Liver (tissue), 9 donors: ENCODE results near the gene FGD5. TPM values are rescaled to one million over a fixed set of nuclear protein-coding genes. Genes with fewer than 3 reads are reported as not detected.

Source experiments
- DNase-seq: peaks from one replicate; pipeline ENCODE4 v3.0.0-alpha.2; 2017; ENCODE audit warnings: low spot score
- H3K27ac ChIP-seq, 2 donors: one replicate each; pipeline ENCODE4 v1.7.0; 2013; ENCODE audit warnings: inconsistent platforms in 2 of 2, low read length in 2 of 2, control low read depth in 1 of 2, low read depth in 1 of 2, mild to moderate bottlenecking in 1 of 2
- H3K27me3 ChIP-seq, 4 donors: one replicate each; pipeline versions ENCODE4 v1.6.1 to v1.7.0; 2013; ENCODE audit warnings: low read length in 3 of 4, inconsistent platforms in 1 of 4, mild to moderate bottlenecking in 1 of 4, moderate library complexity in 1 of 4; ENCODE audit not compliant: control insufficient read depth in 4 of 4, insufficient read depth in 4 of 4
- H3K36me3 ChIP-seq, 4 donors: one replicate each; pipeline versions ENCODE4 v1.6.1 to v1.7.0; 2013; ENCODE audit warnings: low read length in 3 of 4, mild to moderate bottlenecking in 3 of 4, low read depth in 1 of 4, moderate library complexity in 1 of 4; ENCODE audit not compliant: control insufficient read depth in 4 of 4, insufficient read depth in 3 of 4
- H3K4me1 ChIP-seq, 4 donors: one replicate each; pipeline versions ENCODE4 v1.6.1 to v1.7.0; 2013; ENCODE audit warnings: low read length in 3 of 4, mild to moderate bottlenecking in 3 of 4, moderate library complexity in 1 of 4; ENCODE audit not compliant: control insufficient read depth in 4 of 4, insufficient read depth in 4 of 4
- H3K4me3 ChIP-seq, 3 donors: one replicate each; pipeline versions ENCODE4 v1.6.1 to v1.7.0; 2013; ENCODE audit warnings: low read length in 3 of 3, control low read depth in 1 of 3, low read depth in 1 of 3, mild to moderate bottlenecking in 1 of 3
- H3K9ac ChIP-seq, 2 donors: one replicate each; pipeline ENCODE4 v1.7.0; 2013; ENCODE audit warnings: low read length in 2 of 2, mild to moderate bottlenecking in 2 of 2, moderate library complexity in 2 of 2, control low read depth in 1 of 2, low read depth in 1 of 2
- H3K9me3 ChIP-seq, 4 donors: one replicate each; pipeline versions ENCODE4 v1.6.1 to v1.7.0; 2013; ENCODE audit warnings: low read length in 3 of 4; ENCODE audit not compliant: control insufficient read depth in 4 of 4
- ATF3 ChIP-seq: IDR thresholded peaks from 2 replicates; pipeline ENCODE4 v1.6.1; 2016; ENCODE audit warnings: antibody characterized with exemption
- CTCF ChIP-seq: fragments of 150-350 bp; IDR thresholded peaks from 2 replicates; pipeline ENCODE4 v1.5.1; 2017; ENCODE audit warnings: improper control_type of control experiment, low read depth, low read length; ENCODE audit not compliant: missing input control
- EGR1 ChIP-seq, 2 donors: IDR thresholded peaks; 2 replicates each; pipeline ENCODE4 v1.6.1; 2016 to 2018; ENCODE audit warnings: antibody characterized with exemption in 2 of 2, low read depth in 2 of 2
- FOXA2 ChIP-seq: IDR thresholded peaks from 2 replicates; pipeline ENCODE4 v1.6.1; 2016; ENCODE audit warnings: antibody characterized with exemption
- GABPA ChIP-seq, 2 donors: IDR thresholded peaks in 1 of 2; conservative IDR thresholded peaks in 1 of 2; 2 replicates each; pipeline ENCODE4 v1.6.1; 2016; ENCODE audit warnings: antibody characterized with exemption in 2 of 2, mild to moderate bottlenecking in 1 of 2, moderate library complexity in 1 of 2
- HNF4A ChIP-seq, 2 donors: conservative IDR thresholded peaks; 2 replicates each; pipeline ENCODE4 v1.6.1; 2016; ENCODE audit warnings: antibody characterized with exemption in 2 of 2, mild to moderate bottlenecking in 2 of 2
- HNF4G ChIP-seq: IDR thresholded peaks from 2 replicates; pipeline ENCODE4 v1.6.1; 2016; ENCODE audit warnings: antibody characterized with exemption
- NR2F2 ChIP-seq: IDR thresholded peaks from 2 replicates; pipeline ENCODE4 v1.6.1; 2016; ENCODE audit warnings: antibody characterized with exemption
- RAD21 ChIP-seq, 2 donors: IDR thresholded peaks; 2 replicates each; pipeline ENCODE4 v1.6.1; 2016; ENCODE audit warnings: antibody characterized with exemption in 2 of 2, mild to moderate bottlenecking in 2 of 2
- REST ChIP-seq: IDR thresholded peaks from 2 replicates; pipeline ENCODE4 v1.6.1; 2016; ENCODE audit warnings: antibody characterized with exemption, mild to moderate bottlenecking
- RXRA ChIP-seq, 2 donors: IDR thresholded peaks; 2 replicates each; pipeline ENCODE4 v1.6.1; 2017 to 2018; ENCODE audit warnings: antibody characterized with exemption in 2 of 2, mild to moderate bottlenecking in 1 of 2
- TAF1 ChIP-seq: conservative IDR thresholded peaks from 2 replicates; pipeline ENCODE4 v1.6.1; 2016; ENCODE audit warnings: antibody characterized with exemption, mild to moderate bottlenecking
- ZBTB33 ChIP-seq: IDR thresholded peaks from 2 replicates; pipeline ENCODE4 v1.6.1; 2016; ENCODE audit warnings: antibody characterized with exemption
- WGBS: extraction: QIAGEN DNeasy Blood & Tissue Kit; methylation state at CpG from one replicate; pipeline ENCODE4 v1.1.7; 2013; 5-methylcytosine and 5-hydroxymethylcytosine counted together
- polyA plus RNA-seq, 2 donors: library from polyadenylated mRNA; stranded (reverse) in 1 of 2; unstranded in 1 of 2; fragments of 200-250 nt in 1 of 2; fragments of >200 nt in 1 of 2; fragmentation: Nextera tagmentation in 1 of 2; extraction: Ambion mirVana in 1 of 2; gene quantifications; one replicate each; pipeline versions ENCODE4 v1.2.1 to v1.2.3, GENCODE V29; 2013 to 2015
- total RNA-seq, 2 donors: library from RNA; depleted of rRNA; stranded (reverse); fragments of >200 nt; gene quantifications; one replicate each; pipeline ENCODE4 v1.2.3, GENCODE V29; 2014
- donor health status: healthy.
- donor health status: healthy.
- donor health status: healthy.
- donor health status: healthy.
- donor health status: healthy.

The FGD5 gene
- 1 to 10 TPM; 2.8 to 6.3 TPM for total RNA-seq
- polyA plus RNA-seq = 1 to 10 TPM; 2.0 to 3.3 TPM

GRCh38 chr3:14818804-14819500 lies at the start of gene FGD5:
TSS of gene FGD5 (plus strand) at chr3:14818962. CDS start at chr3:14819072, 110 bp downstream.
- no peak within 1 kb of the TSS for H3K4me3 ChIP-seq
- TF ChIP-seq RAD21 (IDR thresholded peaks at IDR 0.05) (no peak), HNF4G (no peak), REST (no peak), TAF1 (no peak), ATF3 (no peak)
- H3K9ac ChIP-seq = no peak within 1 kb of the TSS
- no peak for DNase-seq
- H3K9me3 ChIP-seq = no peaks in the 10 kb centered on the region
- no peaks in the 10 kb centered on the region for H3K27me3 ChIP-seq
- no peak within 1 kb of the TSS for H3K27ac ChIP-seq
- H3K4me1 ChIP-seq = peaks cover 0 to 8% (median 3%) of the 10 kb centered on the region in 4 donors
- no peaks in the 10 kb centered on the region for H3K36me3 ChIP-seq
- WGBS = 89% methylated on average over 25 of the region's 25 CpGs

- no peaks in the 10 kb centered on the region for H3K9me3 ChIP-seq
- no peaks in the 10 kb centered on the region for H3K4me1 ChIP-seq
- DNase-seq = peak; percentile 17
- TF ChIP-seq CTCF = no peak
- no peak for TF ChIP-seq GABPA (IDR thresholded peaks at IDR 0.05 in 1 of 2, conservative IDR thresholded peaks at IDR 0.05 in 1 of 2)
- TF ChIP-seq HNF4G = no peak
- no peak for TF ChIP-seq HNF4A (conservative IDR thresholded peaks at IDR 0.05)
- no peak for TF ChIP-seq EGR1 (IDR thresholded peaks at IDR 0.05; ENCODE audit: low read depth in 2 of 2)
- no peak for TF ChIP-seq ZBTB33
- TF ChIP-seq RXRA (IDR thresholded peaks at IDR 0.05) = no peak
- TF ChIP-seq FOXA2 = no peak
- TF ChIP-seq NR2F2 = no peak
- no peaks in the 10 kb centered on the region for H3K36me3 ChIP-seq
- H3K27me3 ChIP-seq = no peaks in the 10 kb centered on the region
- no peak overlapping the region for H3K27ac ChIP-seq
- H3K9ac ChIP-seq = no peak overlapping the region
- no peak overlapping the region for H3K4me3 ChIP-seq
- 89% methylated on average over 11 of the region's 11 CpGs for WGBS
These were observed 49.0 kb upstream of the FGD5 start for GRCh38 chr3:14769544-14770325.
